Activated naive CD4-positive, alpha-beta T cell (primary cell): ENCODE measurements around the gene TBCK.
"Not testable (repeated sequence)": the region's sequence is repeated elsewhere in the genome, so short reads cannot be mapped to it uniquely, and the experiment has no call there.

Experiments used
- DNase-seq, 4 experiments: peaks; one replicate each; lab custom pipeline; 2025; lab: John Stamatoyannopoulos, UW

The TBCK gene

DNA sequence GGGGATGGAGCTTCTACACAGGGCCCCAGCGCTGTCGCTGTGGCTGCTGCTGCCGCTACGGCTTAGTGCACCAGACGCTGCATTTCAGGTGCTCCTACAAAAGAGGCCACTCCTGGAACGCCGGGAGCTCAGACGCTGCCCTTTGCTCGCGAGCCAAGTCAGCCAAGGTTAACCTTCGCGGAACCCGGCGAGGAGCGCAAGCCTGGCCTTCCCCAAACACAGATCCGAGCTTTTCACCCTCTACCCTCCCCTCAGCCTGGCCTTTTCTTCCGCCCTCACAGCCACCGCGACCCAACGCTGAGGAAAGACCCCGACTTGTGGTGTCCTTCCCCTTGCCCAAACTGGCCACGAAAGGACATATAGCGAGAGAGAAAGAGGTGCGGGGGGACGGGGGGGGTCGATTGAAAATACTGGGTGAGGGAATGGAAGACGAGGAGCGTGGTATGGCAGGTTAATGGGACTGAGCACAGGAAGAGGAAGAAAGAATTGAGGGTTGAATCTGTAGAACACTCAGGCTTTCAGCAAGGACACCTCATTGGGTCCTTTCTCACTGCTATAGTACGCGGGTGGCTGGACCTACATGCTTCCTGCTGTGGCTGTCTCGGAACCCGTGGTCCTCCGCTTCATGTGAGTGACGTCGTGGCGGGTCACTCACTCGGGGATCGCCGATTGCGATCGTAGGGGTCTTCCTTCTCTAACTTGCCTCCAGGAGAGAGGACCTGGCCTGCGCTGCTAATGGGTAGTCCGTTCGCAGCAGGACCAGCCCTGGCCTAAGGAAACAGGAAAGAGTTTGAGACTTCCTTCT is at the start of gene TBCK, which contains the start of gene AIMP1:
Gene TBCK (minus strand): TSS at position 242 of the 805 bp plus-strand sequence. CDS start 7,249 bp downstream, outside the sequence.
Gene AIMP1 (plus strand): TSS at position 583 of the 805 bp plus-strand sequence. CDS start 8,460 bp downstream, outside the sequence.
- DNase-seq, result peak; percentile 53 to 79 (median 70)

DNA sequence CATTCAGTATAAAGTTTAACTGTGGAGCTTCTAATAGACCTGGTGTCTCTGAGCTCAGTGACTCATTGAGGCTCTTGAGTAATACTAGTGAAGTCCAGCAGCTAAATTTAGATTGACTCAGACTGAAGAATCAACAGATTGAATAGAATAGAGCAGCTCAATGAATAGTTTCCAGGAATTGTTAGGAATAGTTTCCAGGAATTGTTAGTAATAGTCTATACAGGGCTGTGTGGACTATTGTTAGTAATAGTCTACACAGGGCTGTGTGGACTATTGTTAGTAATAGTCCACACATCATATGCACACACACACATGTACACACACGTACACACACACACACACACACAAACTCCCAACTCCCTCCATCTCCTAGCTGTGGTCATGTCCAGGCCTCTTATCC is 49.6 kb upstream of the TBCK start:
- DNase-seq, result no peak

DNA sequence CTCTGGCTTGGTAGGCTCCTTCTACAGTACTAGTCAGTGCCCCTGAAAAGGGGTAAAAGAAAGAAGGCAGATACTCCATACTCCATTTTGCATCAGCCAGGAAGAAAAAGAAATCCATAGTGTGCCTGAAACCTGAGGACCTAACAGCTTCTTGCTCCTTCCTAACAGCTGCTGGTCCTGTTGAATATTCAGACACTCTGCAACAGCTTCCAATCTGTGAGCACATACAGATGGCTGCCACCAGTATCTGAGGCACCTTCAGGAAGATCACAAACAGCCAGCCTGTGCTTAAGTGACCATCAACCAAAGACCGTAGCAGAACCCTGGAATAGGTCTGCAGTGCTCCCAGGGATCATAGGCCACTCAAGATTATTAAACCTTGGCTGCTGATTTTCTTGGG is 48.3 kb upstream of the TBCK start:
- no peak for DNase-seq

DNA sequence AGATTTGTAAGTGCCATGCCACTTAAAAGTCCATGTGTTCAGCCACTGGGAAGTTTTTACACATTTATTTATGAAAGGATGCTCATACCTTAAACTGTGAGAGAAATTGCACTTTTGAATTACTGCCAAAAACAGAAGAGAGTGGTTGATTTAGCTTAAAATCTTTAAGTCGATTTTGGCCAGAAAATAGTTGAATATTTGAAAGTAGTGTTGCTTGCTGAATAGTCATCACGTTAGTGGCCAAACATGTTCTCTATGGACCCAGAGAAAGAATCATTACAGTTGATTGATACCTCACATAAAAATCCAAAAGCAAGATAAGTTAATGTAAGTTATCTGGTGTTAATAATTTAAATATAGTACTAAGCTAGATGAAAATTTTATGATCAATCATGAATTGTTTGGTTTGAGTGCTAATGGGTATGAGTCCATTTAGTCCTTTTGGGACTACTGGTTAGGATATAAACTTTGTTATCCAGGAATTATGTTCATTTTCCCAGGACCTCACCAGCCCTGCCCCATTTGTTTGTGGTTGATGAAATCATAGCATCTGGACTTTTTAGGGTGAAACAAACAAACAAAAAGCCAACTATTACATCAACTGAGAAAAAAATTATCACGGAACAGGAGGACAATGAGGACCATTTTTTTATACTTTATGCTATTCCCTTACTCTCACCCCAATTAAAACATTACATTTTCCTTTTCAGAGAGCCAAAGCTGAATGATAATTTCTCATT is 46.2 kb upstream of the TBCK start:
- DNase-seq, result no peak

DNA sequence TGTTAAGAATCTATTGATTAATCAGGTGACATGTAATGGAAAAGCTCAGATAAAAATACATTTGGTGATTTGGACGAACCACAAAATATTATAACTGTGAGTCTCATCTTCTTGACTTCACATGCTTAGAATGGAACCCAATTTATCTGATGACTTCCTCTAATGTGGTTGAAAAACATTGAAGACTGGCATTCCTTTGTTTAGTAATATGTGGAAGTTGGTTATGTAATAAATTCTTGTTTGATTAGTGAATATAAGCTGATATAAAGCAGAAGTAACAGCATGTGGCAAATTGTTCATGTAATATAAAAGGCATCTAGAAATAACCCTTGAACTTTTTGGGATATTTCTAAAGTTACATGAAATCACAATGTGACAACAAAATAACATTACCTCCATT is 42.9 kb upstream of the TBCK start:
- DNase-seq, result no peak

DNA sequence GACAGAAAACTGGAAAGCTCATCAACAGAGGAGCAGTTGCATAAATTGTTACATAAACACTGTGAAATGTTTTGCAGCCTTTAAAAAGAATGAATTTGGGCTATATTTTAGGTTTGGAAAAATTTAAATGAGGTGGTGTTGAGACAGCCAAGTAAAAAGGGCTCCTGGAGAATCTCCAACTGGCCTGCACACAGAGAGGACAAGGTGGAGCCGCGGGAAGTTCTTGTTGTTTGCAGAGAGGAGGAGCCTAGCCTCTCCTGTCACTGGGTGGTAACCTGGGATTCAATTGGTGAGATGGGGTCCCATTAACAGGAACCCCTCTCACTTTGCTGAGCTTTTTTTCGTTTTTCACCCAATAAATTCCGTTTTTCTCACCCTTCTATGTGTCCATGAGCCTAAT is 39.2 kb upstream of the TBCK start:
- DNase-seq, result no peak

DNA sequence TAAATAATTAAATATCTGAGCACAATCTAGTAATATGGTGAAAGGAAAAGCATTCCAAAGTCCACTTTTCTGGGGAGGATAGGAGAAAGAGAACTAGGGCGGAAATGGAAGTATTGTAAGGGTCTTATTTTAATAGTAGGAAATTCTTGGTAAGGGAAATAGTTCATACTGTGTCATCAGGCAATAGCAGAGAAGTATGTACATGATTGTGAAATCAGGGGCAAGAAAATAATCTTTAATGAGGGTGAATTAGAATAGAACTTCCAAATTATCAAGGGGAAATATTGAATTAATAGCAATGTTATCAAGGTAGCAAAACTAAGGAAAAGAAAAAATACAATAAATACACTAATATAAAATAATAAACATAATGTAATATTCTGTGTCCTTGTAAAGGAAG is 37.8 kb upstream of the TBCK start:
- no peak for DNase-seq

DNA sequence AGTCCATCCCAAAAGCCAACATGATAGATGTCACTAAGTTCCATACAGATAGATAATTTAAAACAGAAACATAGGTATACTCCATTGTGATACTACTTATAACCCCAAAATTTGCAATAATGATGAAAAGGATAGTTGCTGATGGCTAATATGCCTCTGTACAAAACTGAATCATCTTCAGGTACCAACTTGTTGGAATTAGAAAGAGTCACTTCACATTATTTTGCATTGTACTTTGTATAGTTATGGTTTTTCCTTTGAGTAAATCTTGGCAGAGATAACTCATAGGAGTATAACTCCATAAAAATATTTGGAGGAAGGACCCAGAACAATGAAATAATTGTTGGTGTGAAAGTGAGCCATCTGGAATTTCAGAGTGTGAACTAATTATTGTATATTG is 35.0 kb upstream of the TBCK start:
- DNase-seq, result no peak

DNA sequence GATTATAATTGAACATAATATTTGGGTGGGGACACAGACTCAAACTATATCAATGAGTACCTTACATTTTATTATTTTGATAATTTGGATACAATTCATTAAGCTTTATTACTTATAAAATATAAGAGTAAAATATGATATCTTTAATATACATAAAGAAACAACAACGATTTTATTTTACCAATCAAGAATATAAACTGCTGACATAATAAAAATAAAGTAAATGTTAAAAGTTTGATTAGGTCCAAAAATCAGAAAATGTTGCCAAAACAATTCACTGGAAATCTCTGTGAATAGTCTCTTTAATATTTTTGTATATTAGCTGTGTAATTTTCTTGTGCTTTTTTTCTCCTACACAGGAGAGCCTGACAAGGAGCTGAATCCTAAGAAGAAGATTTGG is 31.2 kb upstream of the TBCK start:
- DNase-seq, result no peak

DNA sequence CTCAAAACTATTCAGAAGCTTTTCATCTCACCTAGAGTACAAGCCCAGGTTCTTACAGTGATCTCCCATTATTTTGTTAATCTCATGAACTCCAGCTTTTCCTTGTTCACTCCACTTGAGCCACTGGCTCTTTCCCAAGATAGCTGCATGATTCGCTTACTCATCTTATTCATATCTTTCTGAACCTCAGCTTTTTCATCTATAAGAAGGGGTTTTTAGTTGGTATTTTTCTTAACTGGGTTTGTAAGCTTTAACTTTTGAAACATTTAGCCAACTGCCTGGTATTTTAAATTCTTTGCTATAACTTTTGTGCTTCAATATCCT is 28.6 kb upstream of the TBCK start:
- DNase-seq, result no peak

DNA sequence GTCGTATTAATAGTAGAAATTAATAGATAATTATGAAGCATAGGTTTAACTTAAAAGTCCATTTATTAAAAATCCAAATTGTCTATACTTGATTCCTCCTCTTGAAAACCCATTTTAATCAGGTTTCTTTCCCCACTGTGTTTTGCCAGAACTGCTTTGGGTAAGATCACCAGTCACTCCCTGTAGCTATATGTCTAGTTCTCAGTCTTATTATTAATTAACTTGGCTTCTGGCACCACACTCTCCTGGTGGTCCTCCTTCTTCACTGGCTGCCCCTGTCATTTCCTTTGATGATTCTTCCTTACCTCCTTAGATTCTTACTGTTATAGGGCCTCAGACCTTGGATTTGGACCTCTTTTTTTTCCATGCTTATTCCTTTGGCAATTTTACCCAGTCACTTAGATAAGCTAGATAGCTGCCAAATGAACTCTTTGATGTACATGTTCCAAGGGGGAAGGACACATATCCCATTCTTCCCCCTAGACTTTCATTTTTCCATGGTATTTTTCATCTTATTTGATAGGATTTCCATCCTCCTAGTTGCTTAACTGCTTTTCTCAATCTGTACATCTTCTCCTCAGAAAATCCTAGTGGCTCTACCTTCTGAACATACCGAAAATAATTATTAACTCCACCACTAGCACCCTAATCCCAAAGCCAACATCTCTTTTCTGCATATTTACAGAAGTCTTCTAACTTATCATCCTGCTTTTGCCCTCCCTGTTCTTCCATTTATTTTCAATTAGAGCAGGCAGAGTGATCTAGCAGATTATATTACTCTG is 28.0 kb upstream of the TBCK start:
- DNase-seq, result no peak

DNA sequence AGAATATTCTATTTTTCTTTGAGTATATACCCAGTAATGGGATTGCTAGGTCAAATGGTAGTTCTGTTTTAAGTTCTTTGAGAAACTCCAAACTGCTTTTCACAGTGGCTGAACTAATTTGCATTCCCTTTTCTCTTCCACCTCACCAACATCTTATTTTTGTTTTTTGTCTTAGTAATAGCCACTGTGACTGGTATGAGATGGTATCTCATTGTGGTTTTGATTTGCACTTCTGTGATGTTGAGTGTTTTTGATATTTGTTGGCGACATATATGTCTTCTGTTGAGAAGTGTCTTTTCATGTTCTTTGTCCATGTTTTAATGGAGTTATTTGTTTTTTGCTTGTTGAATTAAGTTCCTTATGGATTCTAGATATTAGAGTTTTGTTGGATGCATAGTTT is 24.8 kb upstream of the TBCK start:
- no peak for DNase-seq

DNA sequence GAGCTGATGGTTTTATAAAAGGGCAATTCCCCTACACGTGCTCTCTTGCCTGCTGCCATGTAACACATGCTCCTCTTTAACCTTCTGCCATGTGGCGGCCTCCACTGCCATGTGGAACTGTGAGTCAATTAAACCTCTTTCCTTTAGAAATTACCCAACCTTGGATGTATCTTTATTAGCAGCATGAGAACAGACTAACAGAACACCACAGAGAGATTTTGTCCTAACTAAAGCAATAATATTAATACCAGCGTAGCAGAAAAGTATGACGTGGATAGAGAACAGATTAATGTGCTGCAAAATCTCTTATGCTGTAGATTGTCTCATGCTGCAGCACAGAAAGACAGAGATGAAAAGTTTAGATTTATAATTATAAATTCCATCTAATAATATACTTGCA is 23.4 kb upstream of the TBCK start:
- DNase-seq, result no peak

DNA sequence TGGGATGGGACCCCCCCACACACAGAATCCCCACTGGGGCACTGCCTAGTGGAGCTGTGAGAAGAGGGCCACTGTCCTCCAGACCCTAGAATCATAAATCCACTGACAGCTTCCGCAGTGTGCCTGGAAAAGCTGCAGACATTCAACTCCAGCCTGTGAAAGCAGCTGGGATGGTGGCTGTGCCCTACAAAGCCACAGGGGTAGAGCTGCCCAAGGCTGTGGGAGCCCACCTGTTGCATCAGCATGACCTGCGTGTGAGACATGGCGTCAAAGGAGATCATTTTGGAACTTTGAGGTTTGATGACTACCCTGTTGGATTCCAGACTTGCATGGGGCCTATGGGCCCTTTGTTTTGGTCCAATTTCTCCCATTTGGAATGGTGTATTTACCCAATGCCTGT is 22.7 kb upstream of the TBCK start:
- DNase-seq, result no peak

DNA sequence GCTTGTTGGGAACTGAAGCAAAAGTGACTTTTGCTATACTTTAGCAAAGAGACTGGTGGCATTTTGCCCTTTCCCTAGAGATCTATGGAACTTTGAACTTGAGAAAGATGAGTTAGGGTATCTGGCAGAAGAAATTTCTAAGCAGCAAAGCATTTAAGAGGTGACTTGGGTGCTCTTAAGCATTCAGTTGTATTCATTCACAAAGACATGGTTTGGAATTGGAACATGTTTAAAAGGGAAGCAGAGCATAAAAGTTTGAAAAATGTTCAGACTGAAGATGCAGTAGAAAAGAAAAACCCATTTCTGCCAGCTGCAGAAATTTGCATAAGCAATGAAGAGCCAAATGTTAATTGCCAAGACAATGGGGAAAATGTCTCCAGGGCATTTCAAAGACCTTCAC is 21.9 kb upstream of the TBCK start:
- DNase-seq, result no peak

DNA sequence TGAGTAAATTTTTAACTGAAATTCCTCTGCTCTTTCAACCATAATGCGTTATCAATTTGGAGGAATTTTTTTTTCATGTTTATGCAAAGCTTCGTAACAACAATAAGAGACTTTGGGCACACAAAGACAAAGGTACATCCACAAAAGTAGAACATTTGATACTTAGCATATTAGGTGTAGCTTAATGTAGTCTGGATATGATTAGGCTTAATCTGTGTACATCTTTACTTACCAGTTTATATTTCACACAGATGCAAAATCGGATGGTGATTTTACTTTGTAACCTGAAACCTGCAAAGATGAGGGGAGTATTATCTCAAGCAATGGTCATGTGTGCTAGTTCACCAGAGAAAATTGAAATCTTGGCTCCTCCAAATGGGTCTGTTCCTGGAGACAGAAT is 20.6 kb upstream of the TBCK start:
- DNase-seq, result no peak

DNA sequence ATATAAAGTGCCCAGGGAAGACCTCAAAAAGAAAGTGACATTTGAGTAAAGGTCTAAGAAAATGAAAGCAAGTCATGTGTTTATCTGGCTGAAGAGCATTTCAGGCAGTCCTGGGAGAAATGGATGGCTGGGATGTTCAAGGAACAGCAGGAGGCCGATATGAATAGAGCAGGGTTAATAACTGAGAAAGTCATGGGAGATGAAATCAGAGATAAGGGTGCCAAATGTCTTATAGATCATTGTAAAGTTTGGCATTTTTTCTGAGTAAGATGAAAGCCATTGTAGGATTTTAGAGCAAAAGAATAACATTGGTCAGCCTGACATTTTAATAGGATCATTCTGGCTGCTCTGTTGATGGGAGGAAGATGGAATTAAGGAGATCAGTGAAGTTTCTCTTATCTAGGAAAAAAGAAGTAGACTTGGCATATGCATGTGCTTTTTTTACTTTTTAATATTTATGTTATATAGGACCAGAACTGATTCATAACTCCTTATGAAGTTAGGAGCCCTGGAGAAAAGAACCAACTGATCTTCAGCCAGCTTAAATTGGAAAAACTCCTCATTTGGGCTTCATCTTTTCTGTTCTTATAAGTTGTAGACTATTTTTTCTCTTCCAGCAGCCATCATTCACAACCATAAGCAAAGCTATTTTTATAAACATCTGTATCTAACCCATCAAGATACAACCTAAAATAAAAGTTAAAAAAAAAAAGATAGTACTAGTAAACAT is 18.9 kb upstream of the TBCK start:
- no peak for DNase-seq

DNA sequence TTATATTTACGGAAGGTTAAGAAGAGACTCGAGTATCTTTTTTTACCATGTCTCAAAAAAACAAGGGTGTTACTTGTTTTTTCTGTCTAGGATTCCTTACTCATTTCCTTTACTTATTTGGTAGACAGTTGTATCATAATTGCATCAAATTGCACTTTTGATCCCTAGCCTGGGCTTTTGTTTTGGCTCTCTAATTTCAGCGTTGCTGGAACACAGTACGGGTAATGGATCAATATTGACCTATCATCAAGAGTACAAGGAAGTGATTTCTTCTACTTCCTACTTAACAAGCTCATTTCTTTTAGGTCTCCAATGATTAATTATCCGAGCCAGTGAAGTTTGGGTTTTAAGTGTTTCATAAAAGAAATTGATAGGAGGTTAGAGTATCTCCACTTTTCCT is 17.2 kb upstream of the TBCK start:
- DNase-seq, result no peak

DNA sequence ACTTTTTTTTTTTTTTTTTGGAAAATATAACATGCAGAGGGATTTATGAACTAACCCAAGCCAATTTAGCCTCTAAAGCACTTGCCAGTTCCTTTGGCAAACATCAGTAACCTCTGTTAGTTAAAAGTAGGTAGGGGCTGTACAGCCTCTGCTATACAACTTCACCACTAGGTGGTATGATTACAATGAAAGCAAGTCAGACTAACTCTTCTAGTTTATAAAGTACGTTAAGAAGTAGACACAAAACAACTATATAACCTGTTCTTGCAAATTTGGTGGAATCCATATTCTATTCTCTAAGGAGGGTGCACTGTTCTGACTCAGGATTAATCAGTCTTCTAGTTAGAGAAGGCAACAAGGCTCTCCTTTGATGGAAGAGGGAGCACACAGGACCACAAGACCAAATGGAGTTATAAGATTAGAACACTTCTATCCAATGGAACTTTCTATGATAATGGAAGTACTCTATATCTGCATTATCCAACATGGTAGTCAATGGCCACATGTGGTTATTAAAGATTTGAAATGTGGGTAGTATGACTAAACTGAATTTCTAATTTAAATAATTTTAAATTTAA is 13.1 kb upstream of the TBCK start:
- DNase-seq, result no peak

DNA sequence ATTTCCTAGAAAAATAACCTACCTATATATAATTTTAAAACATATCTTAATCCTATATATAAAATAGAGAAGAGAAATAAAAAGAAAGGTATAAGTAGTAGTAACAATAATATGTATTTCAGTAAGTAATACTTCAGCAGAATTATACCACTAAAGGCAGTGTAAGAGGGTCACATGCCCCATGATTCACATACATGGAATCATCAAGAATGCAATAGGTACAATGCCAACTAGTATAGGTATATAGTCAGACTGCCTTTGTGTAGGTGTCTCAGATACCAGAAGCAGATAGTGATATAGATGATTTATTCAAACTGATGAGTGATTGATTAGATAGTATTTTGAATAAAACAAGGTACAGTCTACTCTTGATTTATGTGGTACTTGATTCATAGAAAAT is 9.8 kb upstream of the TBCK start:
- DNase-seq, result no peak

DNA sequence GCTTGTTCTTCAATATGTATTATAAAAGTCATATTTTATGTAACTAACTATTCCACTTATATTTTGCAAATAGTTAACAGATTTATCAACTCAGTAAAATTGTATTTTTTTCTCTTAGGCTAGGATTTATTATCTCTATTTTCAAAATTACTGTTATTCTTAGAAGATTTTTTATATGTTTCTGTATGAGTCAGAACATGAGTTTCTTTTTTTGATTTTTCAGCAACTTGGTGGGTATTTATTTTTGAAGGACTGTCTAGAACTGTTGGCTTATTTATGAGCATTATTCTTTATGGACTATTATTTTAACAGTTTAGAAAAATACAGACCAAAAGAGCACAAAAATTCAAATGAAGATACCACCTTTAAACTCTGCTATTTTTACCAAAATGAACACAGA is 7.1 kb upstream of the TBCK start:
- DNase-seq, result no peak

DNA sequence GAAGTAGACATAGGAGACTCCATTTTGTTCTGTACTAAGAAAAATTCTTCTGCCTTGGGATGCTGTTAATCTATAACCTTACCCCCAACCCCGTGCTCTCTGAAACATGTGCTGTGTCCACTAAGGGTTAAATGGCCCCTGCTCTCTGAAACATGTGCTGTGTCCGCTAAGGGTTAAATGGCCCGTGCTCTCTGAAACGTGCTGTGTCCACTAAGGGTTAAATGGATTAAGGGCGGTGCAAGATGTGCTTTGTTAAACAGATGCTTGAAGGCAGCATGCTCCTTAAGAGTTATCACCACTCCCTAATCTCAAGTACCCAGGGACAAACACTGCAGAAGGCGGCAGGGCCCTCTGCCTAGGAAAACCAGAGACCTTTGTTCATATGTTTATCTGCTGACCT is 5.8 kb upstream of the TBCK start:
- DNase-seq, result not testable (repeated sequence)
